ENCODE measurements around the gene CDSN.

Gene CDSN

GRCh38 chr6:31162463-31163165 is 42.4 kb upstream of the CDSN start:
- DNase-seq (ENCODE audit: low read depth) = no peak
- TF ChIP-seq CTCF (IDR thresholded peaks at IDR 0.05; ENCODE audit: control insufficient read depth, extremely low read depth, insufficient read depth) = no peak
- no peak overlapping the region for H3K4me3 ChIP-seq (ENCODE audit: low read depth, low read length)

- DNase-seq (ENCODE audit: low read depth) = no peak
- H3K4me3 ChIP-seq (ENCODE audit: low read depth, low read length) = no peak overlapping the region
- no peak for TF ChIP-seq CTCF (IDR thresholded peaks at IDR 0.05; ENCODE audit: control insufficient read depth, extremely low read depth, insufficient read depth)
Observed at GRCh38 chr6:31161216-31162126, 41.2 kb upstream of the CDSN start.

GRCh38 chr6:31158863-31159855 is 38.9 kb upstream of the CDSN start:
- no peak for TF ChIP-seq CTCF (IDR thresholded peaks at IDR 0.05; ENCODE audit: control insufficient read depth, extremely low read depth, insufficient read depth)
- DNase-seq (ENCODE audit: low read depth) = no peak
- H3K4me3 ChIP-seq (ENCODE audit: low read depth, low read length) = peak overlapping the region; percentile 88

- DNase-seq (ENCODE audit: low read depth) = peak; percentile 97
- TF ChIP-seq CTCF (IDR thresholded peaks at IDR 0.05; ENCODE audit: control insufficient read depth, extremely low read depth, insufficient read depth) = no peak
- peak within 1 kb of the TSS; percentile 88 for H3K4me3 ChIP-seq (ENCODE audit: low read depth, low read length)
Observed at GRCh38 chr6:31158140-31158862, 38.1 kb upstream of the CDSN start, which contains the start of gene TCF19. Gene TCF19 (plus strand): TSS chr6:31158589. CDS start chr6:31159470, 881 bp downstream.

GRCh38 chr6:31157513-31158139 is 37.4 kb upstream of the CDSN start, which contains the start of gene CCHCR1:
Gene CCHCR1 (minus strand): TSS chr6:31157802. CDS start chr6:31157600, 202 bp downstream.
- DNase-seq (ENCODE audit: low read depth) = no peak
- TF ChIP-seq CTCF (IDR thresholded peaks at IDR 0.05; ENCODE audit: control insufficient read depth, extremely low read depth, insufficient read depth) = no peak
- peak within 1 kb of the TSS; percentile 88 for H3K4me3 ChIP-seq (ENCODE audit: low read depth, low read length)

Data from LNCaP clone FGC (cell line).